PFSK-1 (cell line): ENCODE data around the gene CHST2.

Experiments used
- FOXP2 ChIP-seq: optimal IDR thresholded peaks from 2 replicates; pipeline ENCODE3; 2011; ENCODE audit warnings: borderline replicate concordance, control low read depth, inconsistent platforms; ENCODE audit not compliant: insufficient read depth; ENCODE audit errors: extremely low read length, extremely low read depth
- POLR2AphosphoS5 ChIP-seq: IDR thresholded peaks from 2 replicates; pipeline ENCODE4 v1.6.1; 2012; ENCODE audit warnings: low read depth, mild to moderate bottlenecking, control low read depth, low read length, moderate library complexity
- REST ChIP-seq, 2 experiments: IDR thresholded peaks; 2 replicates each; pipeline versions ENCODE4 v1.6.1 to v1.8.0; 2011 to 2012; ENCODE audit warnings: low read depth in 2 of 2, low read length in 2 of 2, control low read depth in 1 of 2, inconsistent platforms in 1 of 2, mild to moderate bottlenecking in 1 of 2, moderate library complexity in 1 of 2; ENCODE audit not compliant: insufficient read depth in 1 of 2
- SIN3A ChIP-seq: IDR thresholded peaks from 2 replicates; pipeline ENCODE4 v1.6.1; 2012; ENCODE audit warnings: mild to moderate bottlenecking, low read length, moderate library complexity, borderline replicate concordance; ENCODE audit not compliant: insufficient read depth
- TAF1 ChIP-seq: IDR thresholded peaks from 2 replicates; pipeline ENCODE4 v1.6.1; 2012; ENCODE audit warnings: low read length, control low read depth, borderline replicate concordance; ENCODE audit not compliant: insufficient read depth

GRCh38 chr3:143146486-143147274 is 27.1 kb downstream of the CHST2 start:
- TF ChIP-seq REST (IDR thresholded peaks at IDR 0.05; ENCODE audit: insufficient read depth in 1 of 2, low read depth in 2 of 2, low read length in 2 of 2) (no peak), TAF1 (no peak), SIN3A (no peak), POLR2AphosphoS5 (no peak), FOXP2 (no peak)
